GM18517 (cell line): Measurements from ENCODE around the gene ENPP1.
"Not testable (repeated sequence)": the region's sequence is repeated elsewhere in the genome, so short reads cannot be mapped to it uniquely, and the experiment has no call there.

Experiments
- ATAC-seq: cut with Tn5 transposase; IDR thresholded peaks from one replicate; pipeline ENCODE4 v1.9.1; 2021; ENCODE audit warnings: mild to moderate bottlenecking, moderate library complexity; ENCODE audit not compliant: unreplicated experiment

The ENPP1 gene

GRCh38 chr6:131828080-131828479, 20.3 kb downstream of the ENPP1 start:
- ATAC-seq = no peak

- ATAC-seq = no peak
These were observed 21.1 kb downstream of the ENPP1 start for GRCh38 chr6:131828951-131829350.

- no peak for ATAC-seq
These were observed 23.6 kb downstream of the ENPP1 start for GRCh38 chr6:131831392-131831791.

GRCh38 chr6:131831886-131832285, 24.1 kb downstream of the ENPP1 start:
- ATAC-seq = no peak

GRCh38 chr6:131832363-131832762, 24.5 kb downstream of the ENPP1 start:
- no peak for ATAC-seq

GRCh38 chr6:131838051-131838450, 30.2 kb downstream of the ENPP1 start:
- ATAC-seq = no peak

GRCh38 chr6:131839388-131839787, 31.6 kb downstream of the ENPP1 start:
- no peak for ATAC-seq

- ATAC-seq = no peak
These were observed 32.6 kb downstream of the ENPP1 start for GRCh38 chr6:131840441-131840840.

GRCh38 chr6:131840936-131841583, 33.2 kb downstream of the ENPP1 start:
- no peak for ATAC-seq

GRCh38 chr6:131843768-131844167, 35.9 kb downstream of the ENPP1 start:
- ATAC-seq = no peak

GRCh38 chr6:131844243-131844841, 36.5 kb downstream of the ENPP1 start:
- ATAC-seq = no peak

GRCh38 chr6:131846023-131846663, 38.3 kb downstream of the ENPP1 start:
- no peak for ATAC-seq

- ATAC-seq = no peak
These were observed 39.1 kb downstream of the ENPP1 start for GRCh38 chr6:131846905-131847304.

GRCh38 chr6:131849799-131850198, 42.0 kb downstream of the ENPP1 start:
- ATAC-seq = no peak

- no peak for ATAC-seq
These were observed 43.4 kb downstream of the ENPP1 start for GRCh38 chr6:131851049-131851769.

- no peak for ATAC-seq
These were observed 44.4 kb downstream of the ENPP1 start for GRCh38 chr6:131852200-131852599.

- ATAC-seq = no peak
These were observed 47.0 kb downstream of the ENPP1 start for GRCh38 chr6:131854803-131855202.

GRCh38 chr6:131858765-131859415, 51.1 kb downstream of the ENPP1 start:
- no peak for ATAC-seq

- ATAC-seq = not testable (repeated sequence)
These were observed 51.8 kb downstream of the ENPP1 start for GRCh38 chr6:131859658-131860057.

- no peak for ATAC-seq
These were observed 53.6 kb downstream of the ENPP1 start for GRCh38 chr6:131861381-131861780.

- no peak for ATAC-seq
These were observed 54.7 kb downstream of the ENPP1 start for GRCh38 chr6:131862476-131862875.
